GM18511 (cell line): Measurements from ENCODE around the gene RANBP17.

ENCODE experiments used
- ATAC-seq: cut with Tn5 transposase; IDR thresholded peaks from one replicate; pipeline ENCODE4 v1.9.1; 2021; ENCODE audit warnings: mild to moderate bottlenecking, moderate library complexity; ENCODE audit not compliant: unreplicated experiment

Gene RANBP17

DNA sequence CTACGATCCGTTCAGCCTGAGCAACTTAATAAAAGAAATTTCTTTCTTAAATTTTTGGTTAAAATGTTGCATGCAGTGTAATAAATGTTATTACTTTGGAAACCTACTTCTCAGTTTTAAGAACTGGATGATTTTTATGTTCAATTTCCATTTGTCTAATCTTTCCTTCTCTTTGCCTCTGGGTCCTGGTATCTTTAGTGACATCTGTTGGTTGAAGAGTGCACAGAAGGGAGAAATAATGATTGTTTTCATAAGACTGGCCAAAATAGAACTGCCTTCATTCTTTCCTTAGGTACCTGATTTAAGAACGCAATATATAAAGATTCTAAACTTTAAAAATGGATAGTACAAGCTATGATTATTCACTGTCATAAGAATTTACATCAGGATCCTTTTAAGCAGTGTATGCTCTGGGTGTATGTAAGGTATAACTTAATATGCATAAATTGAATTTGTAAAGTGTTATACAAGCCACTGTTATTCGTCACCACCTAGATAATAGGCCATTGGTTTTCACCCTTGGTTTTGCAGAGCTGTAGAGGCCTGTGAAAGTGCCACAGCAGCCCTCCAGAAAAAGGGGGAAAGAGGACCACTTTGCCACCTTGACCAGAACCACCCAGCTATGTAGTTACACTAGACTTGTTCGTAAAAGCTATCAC, 364.4 kb downstream of the RANBP17 start:
- no peak for ATAC-seq

DNA sequence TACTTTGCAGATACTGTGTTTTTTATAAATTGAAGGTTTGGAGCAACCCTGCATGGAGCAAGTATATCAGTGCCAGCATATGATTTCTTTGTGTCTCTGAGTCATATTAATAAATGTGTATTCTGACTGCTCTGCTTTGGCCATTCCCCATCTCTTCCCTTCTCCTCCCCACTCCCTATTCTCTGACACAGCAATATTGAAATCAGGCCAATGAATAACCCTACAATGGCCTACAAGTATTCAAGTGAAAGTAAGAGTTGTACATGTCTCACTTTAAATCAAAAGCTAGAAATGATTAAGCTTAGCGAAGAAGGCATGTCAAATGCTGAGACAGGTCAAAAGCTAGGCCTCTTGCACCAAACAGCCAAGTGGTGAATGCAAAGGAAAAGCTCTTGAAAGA, 365.0 kb downstream of the RANBP17 start:
- peak; percentile 62 for ATAC-seq

DNA sequence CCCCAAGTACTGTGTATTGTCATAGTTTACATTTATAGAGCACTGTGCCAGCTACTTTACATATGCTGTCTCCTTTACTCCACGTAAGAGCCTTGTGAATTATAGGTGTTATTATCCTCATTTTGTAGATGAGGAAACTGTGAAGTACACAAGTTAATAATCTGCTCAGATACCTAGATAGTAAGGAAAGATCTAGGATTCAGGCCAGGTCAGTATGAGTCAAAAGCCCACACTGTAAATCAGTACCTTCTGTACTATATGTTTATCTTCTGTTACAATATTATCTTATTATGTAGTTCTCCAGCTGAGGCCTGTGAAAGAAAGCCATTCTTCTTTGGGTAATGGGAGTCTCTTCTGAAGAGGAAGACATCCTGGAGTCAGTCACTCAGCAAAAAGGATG, 374.8 kb downstream of the RANBP17 start:
- no peak for ATAC-seq

DNA sequence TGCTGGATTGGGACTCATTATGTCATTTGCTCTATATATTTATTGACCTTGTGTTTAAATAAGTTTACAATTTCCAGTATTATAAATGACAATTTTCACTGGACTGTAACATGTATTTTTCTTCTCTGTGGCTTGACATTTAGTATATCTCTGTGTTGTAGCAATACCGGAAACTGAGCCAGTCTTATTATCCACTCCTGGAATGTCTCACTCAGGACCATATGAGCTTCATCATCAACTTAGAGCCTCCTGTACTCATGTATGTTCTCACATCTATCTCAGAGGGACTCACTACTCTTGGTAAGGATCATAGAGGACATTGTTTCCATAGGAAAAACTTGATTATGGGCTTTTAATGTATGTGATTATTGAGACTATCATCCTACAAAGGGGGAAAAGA, 380.7 kb downstream of the RANBP17 start:
- ATAC-seq: no peak

DNA sequence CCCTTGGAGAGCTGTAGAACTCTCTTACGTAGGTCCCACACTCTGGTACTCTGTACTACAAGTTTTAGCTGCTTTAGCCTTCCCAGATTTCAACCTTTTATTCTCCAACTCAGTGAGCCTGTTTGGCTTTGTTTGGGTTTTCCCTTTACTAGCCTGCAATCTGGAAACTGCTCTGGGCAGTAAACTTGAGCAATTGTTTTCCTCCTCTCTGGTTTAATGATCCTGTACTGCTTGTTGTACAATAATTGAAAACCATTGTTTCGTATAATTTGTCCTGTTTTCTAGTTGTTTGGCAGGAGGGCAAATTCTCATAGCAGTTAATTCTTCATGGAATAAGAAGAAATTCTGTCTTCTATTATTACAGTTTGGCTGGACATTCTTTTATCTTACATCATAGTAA, 384.4 kb downstream of the RANBP17 start:
- no peak for ATAC-seq

DNA sequence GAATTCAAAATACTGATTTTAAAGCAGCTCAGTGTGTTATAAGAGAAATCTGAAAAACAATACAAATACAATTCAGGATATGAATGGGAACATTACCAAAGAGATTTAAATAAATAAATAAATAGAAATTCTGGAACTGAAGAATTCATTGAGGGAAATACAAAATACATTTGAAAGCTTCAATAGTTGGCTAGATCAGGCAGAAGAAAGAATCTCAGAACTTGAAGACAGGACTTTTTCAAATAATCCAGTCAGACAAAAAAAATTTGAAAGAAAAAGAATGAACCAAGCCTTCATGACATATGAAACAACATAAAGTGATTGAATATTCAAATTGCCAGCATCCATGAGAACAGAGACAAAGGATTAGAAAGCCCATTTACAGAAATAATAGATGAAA, 387.6 kb downstream of the RANBP17 start:
- no peak for ATAC-seq

DNA sequence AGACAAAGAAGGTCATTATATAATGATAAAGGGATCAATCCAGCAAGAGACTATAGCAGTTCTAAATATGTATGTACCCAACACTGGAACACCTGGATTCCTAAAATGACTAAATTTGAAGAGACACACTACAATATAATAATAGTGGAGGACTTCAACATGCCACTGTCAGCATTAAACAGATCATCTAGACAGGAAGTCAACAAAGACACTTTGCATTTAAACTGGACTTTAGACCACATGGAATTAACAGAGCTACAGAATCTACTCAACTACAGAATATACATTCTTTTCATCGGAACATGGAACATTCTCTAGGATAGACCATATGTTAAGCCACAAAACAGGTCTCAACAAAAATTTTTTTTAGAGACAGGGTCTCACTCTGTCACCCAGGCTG, 388.9 kb downstream of the RANBP17 start:
- ATAC-seq: no peak

DNA sequence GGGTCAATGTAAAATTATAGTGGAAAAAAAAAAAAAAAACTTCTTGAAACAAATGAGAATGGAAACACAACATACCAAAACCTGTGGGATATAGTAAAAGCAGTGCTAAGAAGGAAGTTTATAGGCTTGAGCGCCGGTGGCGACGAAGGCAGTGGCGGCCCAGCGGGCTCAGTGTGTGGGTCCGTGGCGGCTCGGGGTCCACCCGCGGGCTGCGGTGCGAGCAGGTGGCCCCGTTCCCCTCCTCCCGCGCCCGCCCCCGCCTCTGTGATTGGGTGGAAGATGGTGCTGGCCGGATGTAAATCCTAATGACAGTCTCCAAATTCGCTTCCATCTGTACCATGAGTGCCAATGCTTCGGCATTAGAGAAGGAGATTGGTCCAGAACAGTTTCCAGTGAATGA, 389.7 kb downstream of the RANBP17 start:
- no peak for ATAC-seq

DNA sequence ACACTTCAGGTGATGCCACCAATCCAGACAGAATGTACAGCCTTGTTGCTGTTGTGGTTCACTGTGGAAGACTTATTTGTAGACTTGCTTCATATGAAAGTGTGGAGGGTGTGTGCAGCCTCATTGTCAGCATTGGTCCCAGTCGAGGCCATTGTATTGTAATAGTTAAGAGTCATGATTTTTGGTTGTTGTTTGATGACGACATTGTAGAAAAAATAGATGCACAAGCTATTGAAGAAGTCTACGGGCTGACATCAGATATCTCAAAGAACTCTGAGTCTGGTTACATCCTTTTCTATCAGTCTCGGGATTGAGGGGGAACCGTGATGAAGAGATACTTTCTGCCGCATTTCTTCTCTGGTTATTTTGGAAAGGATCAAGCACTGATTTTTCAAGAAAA, 390.9 kb downstream of the RANBP17 start:
- no peak for ATAC-seq

DNA sequence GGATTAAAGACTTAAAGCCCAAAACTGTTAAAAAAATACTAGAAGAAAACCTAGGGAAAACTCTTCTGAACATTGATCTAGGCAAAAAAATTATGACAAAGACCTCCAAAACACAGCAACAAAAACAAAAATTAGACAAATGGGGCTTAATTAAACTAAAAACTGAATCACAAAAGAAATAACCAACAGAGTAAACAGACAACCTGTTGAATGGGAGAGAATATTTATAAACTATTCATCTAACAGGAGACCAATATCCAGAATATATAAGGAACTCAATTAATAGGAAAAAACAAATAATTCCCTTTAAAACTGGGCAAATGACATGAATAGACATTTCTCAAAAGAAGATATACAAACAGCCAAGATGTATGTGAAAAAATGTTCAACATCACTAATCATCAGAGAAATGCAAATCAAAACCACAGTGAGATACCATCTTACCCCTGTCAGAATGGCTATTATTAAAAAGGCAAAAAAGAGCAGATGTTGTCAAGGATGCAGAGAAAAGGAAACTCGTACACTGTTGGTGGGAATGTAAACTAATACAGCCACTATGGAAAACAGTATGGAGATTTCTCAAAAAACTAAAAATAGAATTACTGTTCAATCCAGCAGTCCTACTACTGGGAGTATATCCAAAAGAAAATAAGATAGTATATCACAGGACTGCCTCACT, 397.1 kb downstream of the RANBP17 start:
- no peak for ATAC-seq

DNA sequence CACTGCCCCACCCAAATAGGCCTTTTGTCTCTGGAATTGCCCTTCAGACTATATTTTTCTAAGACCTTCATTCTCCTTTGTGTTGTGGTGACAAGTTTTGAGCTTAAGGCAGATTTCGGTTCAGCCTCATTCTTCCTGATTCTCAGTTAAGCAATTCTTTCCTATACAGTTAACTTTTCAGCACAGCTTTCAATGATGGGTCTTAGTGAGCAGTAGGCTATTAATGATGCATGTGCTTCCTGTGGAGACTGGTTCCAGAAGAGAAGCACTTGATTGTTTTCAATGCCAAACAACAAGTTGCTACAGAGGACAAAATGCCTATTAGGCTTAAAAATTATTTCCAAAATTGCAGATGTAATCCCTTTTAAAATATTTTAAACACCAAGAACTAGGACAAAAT, 399.5 kb downstream of the RANBP17 start:
- no peak for ATAC-seq

DNA sequence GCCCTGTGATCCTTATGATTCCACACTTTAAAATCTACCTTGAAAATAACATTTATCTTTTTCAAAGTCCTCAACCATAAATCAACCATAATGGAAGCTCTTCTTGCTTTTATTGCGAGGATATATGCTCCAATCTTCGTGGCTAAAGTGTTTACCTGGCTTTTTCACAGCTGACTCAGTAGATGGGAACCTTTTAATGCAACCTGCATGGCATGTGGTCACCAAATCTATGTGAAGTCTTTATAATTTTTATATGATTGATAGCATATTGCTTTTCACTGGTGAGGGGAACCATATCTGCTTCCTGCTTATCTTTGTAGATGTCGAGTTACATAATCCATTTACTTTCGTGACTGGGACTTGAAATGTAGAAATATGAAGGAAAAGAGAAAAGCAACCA, 400.1 kb downstream of the RANBP17 start:
- no peak for ATAC-seq

DNA sequence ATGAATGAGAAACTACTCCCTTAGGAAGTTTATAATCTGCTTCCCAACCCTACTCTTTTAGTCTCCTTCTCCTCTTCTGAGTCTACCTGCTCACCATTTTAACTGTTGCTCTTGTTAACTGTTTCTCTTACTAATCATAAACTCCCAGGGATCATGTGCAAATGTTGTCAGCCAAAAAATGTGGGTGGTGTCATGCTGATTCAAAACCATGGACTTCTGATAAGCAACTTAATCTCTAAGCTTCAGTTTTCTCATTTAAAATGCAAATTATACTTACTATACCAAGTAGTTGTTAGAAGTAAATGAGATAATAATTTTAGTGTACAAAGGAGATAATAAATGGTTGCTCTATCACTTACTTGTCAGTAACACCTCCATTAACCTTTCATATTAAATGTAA, 401.4 kb downstream of the RANBP17 start:
- no peak for ATAC-seq

DNA sequence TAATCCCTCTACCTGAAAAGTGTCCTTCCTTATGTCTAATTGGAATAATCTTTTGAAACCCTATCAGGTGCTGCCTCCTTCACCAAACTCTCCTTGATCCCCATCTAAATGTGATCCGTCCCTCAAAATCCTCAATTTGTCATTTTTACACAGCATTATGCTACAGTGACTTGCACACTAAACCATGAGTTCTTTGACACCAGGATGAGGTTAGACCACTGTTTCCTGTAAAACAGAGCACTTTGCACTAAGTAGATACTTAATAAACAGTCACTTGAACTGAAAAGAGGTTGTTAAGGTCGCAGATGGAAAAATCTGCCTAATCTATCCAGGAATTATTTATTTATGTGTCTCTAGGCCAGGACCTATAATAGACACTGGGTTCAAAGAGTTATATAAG, 403.0 kb downstream of the RANBP17 start:
- no peak for ATAC-seq

DNA sequence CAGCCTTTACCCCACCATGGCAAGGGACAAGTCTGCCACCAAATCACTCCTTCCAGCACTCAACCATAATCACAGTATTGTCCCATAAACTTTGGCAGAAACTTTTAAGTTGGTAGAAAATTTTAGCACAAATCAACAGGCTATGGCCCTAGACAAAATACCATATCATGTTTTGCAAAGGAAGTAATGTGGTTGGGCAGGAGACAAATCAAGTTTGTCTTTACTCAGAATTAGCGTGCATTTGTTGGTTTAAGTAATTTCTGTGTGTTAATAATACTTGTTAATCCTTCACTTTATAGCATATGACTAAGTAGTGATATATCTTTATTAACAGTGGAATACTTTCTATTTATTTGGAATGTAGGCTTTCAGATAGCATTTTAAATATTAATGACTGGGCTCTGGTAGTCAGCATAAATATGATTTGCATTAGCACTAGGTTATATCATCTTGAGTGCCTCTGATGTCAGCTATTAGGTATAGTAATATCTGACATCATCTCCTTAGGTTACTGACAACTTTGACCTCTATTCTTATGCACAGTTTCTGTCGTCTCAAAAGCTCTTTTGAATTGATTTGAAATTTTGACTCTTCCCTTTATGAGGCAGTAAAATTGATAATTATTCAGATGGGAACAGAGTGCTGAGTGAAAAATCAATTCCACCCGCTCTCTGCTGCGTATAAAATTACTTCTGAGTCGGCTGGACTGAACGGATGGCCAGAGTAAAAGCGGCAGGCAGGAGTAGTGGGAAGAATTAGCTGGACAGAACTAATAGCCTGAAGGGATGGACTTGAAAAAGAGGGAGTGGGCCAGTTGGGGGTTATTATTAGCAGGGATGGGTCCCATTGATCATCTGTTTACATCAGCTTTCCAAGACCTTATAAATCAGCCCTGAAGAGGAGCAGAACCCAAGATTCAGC, 407.1 kb downstream of the RANBP17 start:
- no peak for ATAC-seq

DNA sequence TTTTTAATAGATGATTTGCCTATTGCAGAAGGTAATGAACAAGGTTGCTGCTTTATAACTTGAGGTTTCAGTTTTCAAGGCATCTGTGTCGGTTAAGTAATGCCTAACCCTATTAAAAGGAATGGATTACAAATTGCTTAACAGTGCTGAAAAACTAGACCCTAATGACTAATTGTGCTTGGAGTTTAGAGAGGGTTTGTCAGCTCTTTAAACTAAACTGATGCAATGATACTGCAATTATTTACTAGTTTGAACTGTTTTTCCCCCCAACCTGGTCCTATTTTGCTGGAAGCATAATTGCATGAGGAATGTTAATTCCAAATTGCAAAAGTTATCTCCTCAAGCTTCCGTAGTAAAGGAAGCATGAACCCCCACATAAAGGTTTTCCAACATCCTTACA, 407.9 kb downstream of the RANBP17 start:
- ATAC-seq: no peak

DNA sequence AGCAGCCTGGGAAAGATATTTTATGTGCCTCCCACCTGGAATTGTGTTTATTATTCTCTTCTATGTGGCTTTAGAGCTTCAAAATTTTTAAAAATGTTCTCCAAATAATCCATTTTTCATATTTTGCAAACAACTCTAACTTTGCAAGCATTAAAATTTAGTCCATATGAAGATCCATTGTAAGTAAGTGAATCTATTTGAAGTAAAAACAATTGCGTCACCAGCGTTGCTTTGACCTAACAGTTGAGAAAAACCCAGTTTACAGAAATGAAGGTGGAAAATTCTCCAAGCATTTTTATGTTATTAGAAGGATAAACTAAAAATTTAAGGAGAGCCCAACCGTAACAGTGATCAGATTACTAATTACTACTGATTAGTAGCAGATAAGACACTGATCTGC, 408.3 kb downstream of the RANBP17 start:
- no peak for ATAC-seq

DNA sequence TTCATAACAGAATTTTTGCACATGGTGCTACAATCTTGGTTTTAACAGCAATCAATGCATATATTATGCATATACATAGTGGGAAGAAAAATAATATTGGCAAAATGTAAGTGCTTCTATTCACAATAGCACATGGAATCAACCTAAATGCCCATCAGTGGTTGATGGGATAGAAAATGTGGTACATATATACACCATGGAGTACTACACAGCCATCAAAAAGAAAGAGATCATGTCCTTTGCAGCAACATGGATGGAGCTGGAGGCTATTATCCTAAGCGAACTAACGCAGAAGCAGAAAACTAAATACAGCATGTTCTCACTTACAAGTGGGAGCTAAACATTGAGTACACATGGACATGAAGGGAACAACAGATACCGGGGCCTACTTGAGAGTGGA, 410.0 kb downstream of the RANBP17 start:
- no peak for ATAC-seq

DNA sequence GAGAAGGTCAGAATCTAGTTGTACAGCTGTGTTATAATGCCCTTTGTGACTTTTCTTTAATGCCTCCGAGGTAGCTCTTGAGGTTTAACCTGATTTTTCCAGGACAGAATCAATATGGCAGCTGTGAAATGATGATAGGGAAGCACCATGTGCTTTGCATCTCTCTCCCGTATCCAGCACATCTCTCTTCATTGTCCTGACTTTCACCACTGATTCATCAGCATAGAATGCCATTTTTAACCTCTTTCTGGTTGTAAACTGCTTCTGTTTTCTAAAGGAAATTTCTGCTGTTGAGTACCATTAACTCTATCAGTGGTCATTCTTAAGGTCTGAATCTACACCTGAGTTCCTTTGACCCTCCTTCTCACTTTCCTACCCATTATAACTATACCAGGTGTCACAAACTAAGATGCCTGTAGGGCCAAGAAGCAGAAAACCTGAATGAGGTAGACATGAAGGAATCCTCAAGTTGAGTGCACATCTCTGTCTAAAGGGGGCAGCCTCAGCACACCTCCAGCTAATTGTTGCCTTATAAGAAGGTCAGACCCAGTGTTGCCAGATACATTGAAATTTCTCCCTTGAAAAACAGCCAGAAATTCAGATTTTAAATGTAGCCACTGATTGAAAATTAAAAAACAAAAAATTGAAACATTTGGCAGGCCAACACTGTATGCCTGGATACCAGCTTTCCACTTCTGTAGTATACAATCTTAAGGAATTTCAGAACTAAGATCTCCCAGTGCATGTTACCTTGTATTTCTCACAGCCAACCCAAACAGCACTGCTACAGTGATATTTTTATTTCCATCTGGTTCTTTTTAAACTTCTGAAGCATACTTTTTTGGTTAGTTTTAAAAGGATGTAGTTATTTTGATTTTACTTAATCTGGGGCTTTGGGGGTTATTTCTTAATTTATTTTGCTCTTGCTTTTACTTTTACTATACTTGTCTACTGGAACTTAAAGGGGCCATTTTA, 411.5 kb downstream of the RANBP17 start:
- no peak for ATAC-seq

DNA sequence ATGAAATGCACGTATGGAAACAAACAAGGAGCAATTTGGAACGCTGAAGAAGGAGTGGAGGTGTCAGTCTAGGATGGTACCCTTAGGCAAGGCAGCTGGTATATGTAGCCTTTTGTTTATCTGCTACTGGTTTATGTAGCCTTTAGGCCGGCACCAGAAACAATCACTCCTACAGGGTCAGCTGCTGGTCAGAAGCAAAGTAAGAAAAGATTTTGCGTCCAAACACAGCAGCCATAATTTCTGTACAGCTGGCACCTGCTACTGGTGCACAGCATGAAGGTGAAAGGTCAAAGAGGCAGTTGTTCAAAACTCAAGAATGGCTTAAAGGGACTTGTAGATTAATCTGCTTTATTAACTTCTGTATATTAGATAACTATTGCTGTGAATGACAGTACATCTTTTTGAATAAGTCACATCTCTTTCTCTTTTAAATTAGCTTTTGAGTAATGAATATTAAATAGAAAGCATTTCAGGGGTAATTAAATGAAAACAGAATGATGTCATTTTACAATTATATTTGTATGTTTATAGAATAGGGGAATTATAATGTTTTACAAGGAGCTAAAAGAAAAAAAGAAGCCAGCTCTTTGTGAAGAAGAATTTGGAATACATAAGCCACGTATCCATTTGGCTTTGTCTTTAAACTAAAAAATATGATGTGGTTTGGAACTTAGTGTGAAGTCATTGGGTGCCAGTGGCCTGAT, 414.2 kb downstream of the RANBP17 start:
- no peak for ATAC-seq
